Kidney (tissue), 14 donors: ENCODE measurements around the gene GNAS. TPM values are rescaled to one million over a fixed set of nuclear protein-coding genes. Genes with fewer than 3 reads are reported as not detected.

ENCODE experiments used
- DNase-seq, 5 donors: peaks; one replicate each; pipeline ENCODE4 v3.0.0-alpha.2; 2013 to 2020
- FAIRE-seq: peaks from 2 replicates; lab custom pipeline; 2012; peaks lifted over from hg19 to GRCh38; lab: Jason Lieb, UNC
- H3K27ac ChIP-seq, 2 donors: one replicate each; pipeline ENCODE4 v1.7.0; 2013; ENCODE audit warnings: low read depth in 2 of 2, low read length in 2 of 2, inconsistent platforms in 1 of 2
- H3K27me3 ChIP-seq: one replicate; pipeline ENCODE4 v1.7.1; 2013; ENCODE audit warnings: low read length, inconsistent platforms; ENCODE audit not compliant: control insufficient read depth, insufficient read depth
- H3K36me3 ChIP-seq, 3 donors: one replicate each; pipeline versions ENCODE4 v1.7.0 to v1.7.1; 2013; ENCODE audit warnings: low read length in 3 of 3, control low read depth in 1 of 3, inconsistent platforms in 1 of 3; ENCODE audit not compliant: insufficient read depth in 3 of 3, control insufficient read depth in 2 of 3
- H3K4me1 ChIP-seq, 3 donors: one replicate each; pipeline versions ENCODE4 v1.7.0 to v1.7.1; 2013; ENCODE audit warnings: low read length in 3 of 3, inconsistent platforms in 1 of 3, low read depth in 1 of 3; ENCODE audit not compliant: control insufficient read depth in 2 of 3, insufficient read depth in 2 of 3
- H3K4me3 ChIP-seq, 3 donors: one replicate each; pipeline versions ENCODE4 v1.7.0 to v1.8.1; 2013; ENCODE audit warnings: low read length in 3 of 3, control low read depth in 1 of 3, inconsistent platforms in 1 of 3
- H3K9ac ChIP-seq, 3 donors: one replicate each; pipeline versions ENCODE4 v1.7.0 to v1.7.1; 2013; ENCODE audit warnings: low read length in 3 of 3, control low read depth in 1 of 3, inconsistent platforms in 1 of 3
- H3K9me3 ChIP-seq, 3 donors: one replicate each; pipeline versions ENCODE4 v1.7.0 to v1.7.1; 2013; ENCODE audit warnings: low read length in 3 of 3, control low read depth in 1 of 3, inconsistent platforms in 1 of 3; ENCODE audit not compliant: control insufficient read depth in 2 of 3, insufficient read depth in 1 of 3
- CTCF ChIP-seq: IDR thresholded peaks from 3 replicates; pipeline ENCODE4 v1.5.1; 2012; ENCODE audit warnings: mild to moderate bottlenecking, moderate library complexity, borderline replicate concordance; ENCODE audit not compliant: insufficient read depth; ENCODE audit errors: extremely low read depth
- intact Hi-C: fragments of 100-400 bp; cut with DNase I; formaldehyde crosslinking; loops from one replicate; pipeline ENCODE4 v1.11.1; 2022
- polyA plus RNA-seq: library from polyadenylated mRNA; stranded (reverse); fragments of 350-450 nt; fragmentation: Illumina TruSeq; extraction: RNeasy Lipid Tissue Mini Kit (QIAGEN cat#74804); gene quantifications from one replicate; pipeline ENCODE4 v1.2.3, GENCODE V29; 2014; ENCODE audit warnings: low read depth, low replicate concordance; ENCODE audit not compliant: insufficient read depth
- total RNA-seq: library from RNA; stranded (reverse); fragmentation: NEBNext Ultra II Directional; extraction: Animal tissue kit (Norgen Biotek cat#: 25700); gene quantifications from one replicate; pipeline ENCODE4 v1.2.1, GENCODE V29; 2021
- donor health status: control.
- donor health status: control.
- donor health status: control.
- donor health status: control.
- donor health status: control.
- donor health status: DM: yes; HTN: yes; CAD: no.
- donor health status: Normal renal cell carcinoma (clear cell type).

GNAS gene
- total and polyA plus RNA-seq, 2 donors from 2014 or later: 792 to 867 TPM

DNA sequence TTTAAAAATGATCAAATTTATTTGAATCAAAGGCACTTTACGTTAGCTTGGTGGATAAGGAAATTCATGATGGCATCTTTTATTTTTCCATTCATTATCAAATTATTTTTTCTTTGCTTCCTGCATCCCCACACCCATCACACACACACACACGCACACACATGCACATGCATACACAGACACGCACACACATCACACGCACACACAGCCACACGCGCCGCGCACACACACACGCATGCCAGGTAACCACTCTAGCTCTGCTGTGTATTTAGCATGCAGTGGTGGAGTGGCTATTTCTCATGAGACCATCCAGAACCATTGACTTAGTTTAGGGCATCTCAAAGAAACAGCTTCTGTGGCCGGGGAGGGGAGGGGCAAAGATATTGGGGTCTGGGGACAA lies 47.0 kb downstream of the GNAS start:
- FAIRE-seq (no peak), DNase-seq (no peak)
- intact Hi-C loops: no loop called here
- Histone ChIP-seq H3K4me1 (peaks cover 5 to 18% (median 18%) of the 10 kb centered on the region in 3 donors), H3K36me3 (peaks cover 5 to 14% (median 5%) of the 10 kb centered on the region in 3 donors), H3K9me3 (no peaks in the 10 kb centered on the region), H3K9ac (no peak overlapping the region), H3K27ac (no peak overlapping the region), H3K27me3 (no peaks in the 10 kb centered on the region), H3K4me3 (no peak overlapping the region)
- TF ChIP-seq CTCF: no peak

DNA sequence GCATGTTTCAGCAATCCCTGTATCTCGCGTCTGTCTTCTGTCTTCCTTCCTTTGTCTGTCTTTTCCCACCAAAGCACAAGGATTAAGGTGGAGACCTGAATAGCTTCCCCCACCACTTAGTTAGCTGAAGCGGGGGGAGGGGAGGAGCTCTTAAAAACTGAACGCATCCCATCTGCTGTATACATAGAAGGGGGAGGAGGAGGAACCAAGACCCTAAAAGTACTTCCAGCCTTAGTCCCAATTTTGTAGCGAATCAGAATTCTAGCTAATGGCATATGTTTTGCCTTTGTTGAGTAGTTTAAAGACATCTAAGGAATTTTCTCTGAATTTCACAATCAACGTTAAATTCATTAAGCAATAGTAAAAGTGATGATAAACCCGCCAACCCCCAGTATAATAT lies 47.9 kb downstream of the GNAS start:
- Histone ChIP-seq H3K4me1 (peaks cover 5 to 10% (median 9%) of the 10 kb centered on the region in 3 donors), H3K9ac (no peak overlapping the region), H3K27ac (no peak overlapping the region), H3K4me3 (no peak overlapping the region), H3K36me3 (peaks cover 8 to 18% (median 10%) of the 10 kb centered on the region in 3 donors), H3K27me3 (no peaks in the 10 kb centered on the region), H3K9me3 (no peaks in the 10 kb centered on the region)
- no peak for FAIRE-seq
- no peak for TF ChIP-seq CTCF
- peak in 1 of 5 donors; percentile 70 for DNase-seq
- intact Hi-C loops: loop anchor here (10.0 kb wide), 1 partner anchor 124 kb away; no protein-coding TSS in a partner anchor

DNA sequence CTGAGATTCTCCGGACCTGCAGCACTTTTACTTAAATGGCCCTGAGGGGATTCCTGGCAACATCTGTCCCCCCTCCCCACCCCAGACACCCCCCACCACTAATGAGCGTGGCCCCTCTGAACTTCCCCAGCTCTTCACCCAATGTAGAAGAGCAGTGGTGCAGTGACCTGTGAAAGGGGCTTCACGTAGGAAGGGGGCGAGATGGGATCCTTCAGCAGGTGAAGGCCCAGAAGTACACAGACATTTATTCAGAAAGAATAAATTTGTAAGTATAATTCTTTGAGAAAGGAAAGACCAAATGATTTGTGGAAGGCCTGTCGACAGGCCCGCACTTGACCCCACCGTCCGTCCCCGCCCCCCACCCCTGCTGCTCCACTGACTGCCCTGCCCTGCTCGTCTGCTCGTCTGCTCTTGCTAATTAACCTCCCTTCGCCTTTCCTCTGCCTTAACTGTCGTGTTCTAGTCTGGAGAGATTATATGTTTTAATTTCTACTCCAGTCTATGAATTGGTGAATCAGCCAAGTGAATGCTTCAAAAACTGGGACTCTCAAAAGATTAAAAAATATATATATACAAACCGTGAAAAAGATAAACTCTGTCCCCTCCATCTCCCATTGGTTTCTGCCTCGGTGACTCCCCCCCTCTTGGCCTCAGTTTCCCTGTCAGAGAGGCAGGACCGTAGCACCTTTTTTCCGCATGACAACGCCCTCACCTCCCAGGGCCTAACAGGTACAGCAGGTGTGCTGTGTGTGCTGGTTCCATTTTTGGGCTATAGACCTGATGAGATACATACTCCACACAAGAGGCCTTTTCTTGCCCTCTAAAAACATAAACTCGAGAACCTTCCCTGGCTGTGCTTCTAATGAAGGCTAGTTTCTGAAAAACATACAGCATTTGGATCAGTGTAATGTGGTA lies 49.2 kb downstream of the GNAS start:
- Histone ChIP-seq H3K27ac (no peak overlapping the region), H3K36me3 (peaks cover 15 to 27% (median 17%) of the 10 kb centered on the region in 3 donors), H3K4me3 (no peak overlapping the region), H3K27me3 (no peaks in the 10 kb centered on the region), H3K9me3 (no peaks in the 10 kb centered on the region), H3K9ac (no peak overlapping the region), H3K4me1 (peaks cover 5 to 8% (median 6%) of the 10 kb centered on the region in 3 donors)
- intact Hi-C loops: loop anchor here (10.0 kb wide), 1 partner anchor 123 kb away; no protein-coding TSS in a partner anchor
- DNase-seq (no peak), FAIRE-seq (no peak)
- TF ChIP-seq CTCF: no peak
